GM23248 (cell line): ENCODE data around the gene KRTAP10-9.

ENCODE experiments used
- EZH2 ChIP-seq: fragments of 200-600 bp; sonication (generic); IDR thresholded peaks from 2 replicates; pipeline ENCODE4 v1.6.1; 2018; ENCODE audit warnings: antibody characterized with exemption, mild to moderate bottlenecking; ENCODE audit not compliant: insufficient read depth, poor library complexity, severe bottlenecking
- EZH2phosphoT487 ChIP-seq: fragments of 200-600 bp; sonication (generic); IDR thresholded peaks from 2 replicates; pipeline ENCODE4 v1.6.1; 2018; ENCODE audit warnings: antibody characterized with exemption, moderate library complexity, mild to moderate bottlenecking, low read depth; ENCODE audit not compliant: insufficient read depth

- TF ChIP-seq EZH2 (no peak), EZH2phosphoT487 (no peak)
These were observed 13.9 kb downstream of the KRTAP10-9 start for GRCh38 chr21:44640761-44641160.
